Astrocyte of the hippocampus (primary cell): ENCODE results near the gene GAS1.

ENCODE experiments used
- DNase-seq: peaks from one replicate; pipeline ENCODE4 v3.0.0; 2011; ENCODE audit warnings: low read depth, low spot score

GAS1 gene, protein sequence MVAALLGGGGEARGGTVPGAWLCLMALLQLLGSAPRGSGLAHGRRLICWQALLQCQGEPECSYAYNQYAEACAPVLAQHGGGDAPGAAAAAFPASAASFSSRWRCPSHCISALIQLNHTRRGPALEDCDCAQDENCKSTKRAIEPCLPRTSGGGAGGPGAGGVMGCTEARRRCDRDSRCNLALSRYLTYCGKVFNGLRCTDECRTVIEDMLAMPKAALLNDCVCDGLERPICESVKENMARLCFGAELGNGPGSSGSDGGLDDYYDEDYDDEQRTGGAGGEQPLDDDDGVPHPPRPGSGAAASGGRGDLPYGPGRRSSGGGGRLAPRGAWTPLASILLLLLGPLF

DNA sequence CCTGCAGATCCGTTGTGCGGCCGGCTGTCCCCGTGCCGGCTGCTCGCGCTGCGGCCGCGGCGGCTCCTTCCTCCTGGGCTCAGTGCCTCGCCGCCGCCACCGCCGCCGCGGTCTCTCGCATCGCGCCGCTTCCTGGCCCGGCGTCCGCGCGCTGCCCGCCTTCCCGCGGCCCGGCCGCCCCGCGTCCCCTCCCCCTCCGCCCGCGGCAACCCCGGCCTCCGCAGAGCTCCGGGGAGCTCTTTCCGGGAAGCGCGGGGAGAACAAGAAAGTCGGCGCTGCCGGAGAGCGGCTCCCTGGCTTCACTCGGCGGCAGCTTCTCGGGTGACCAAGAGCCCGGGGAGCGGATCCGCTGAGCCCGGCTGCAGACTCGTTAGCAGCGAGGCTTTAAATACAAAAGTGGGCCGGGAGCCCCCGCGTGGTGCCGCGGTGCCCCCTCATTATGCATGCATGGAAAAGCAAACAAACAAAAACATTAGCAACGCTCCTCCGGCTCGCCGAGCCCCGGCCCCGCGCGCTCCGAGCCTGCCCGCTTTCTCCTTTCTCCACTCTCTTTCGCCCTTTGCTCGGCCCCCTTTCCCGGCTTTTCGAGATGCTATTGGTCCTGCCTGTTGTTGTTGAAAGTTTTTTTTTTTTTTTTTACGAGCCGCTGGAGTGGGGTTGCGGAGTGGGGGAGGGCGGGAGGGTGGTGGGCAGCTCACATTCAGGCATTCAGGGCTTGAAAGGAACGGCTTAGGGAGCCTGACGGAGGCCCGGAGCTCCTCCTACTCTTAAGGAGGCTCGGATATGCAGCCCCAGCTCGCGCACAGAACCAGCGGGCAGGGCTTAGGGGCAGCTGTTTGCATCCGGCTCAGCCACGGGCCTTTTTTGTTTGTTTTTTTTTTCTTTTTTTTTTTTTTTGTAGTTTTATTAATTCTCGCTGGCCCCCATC, at the start of gene GAS1:
GAS1 (minus strand) TSS at position 361 of the 928 bp plus-strand sequence. CDS start 727 bp downstream, outside the sequence.
- peak; percentile 96 for DNase-seq

DNA sequence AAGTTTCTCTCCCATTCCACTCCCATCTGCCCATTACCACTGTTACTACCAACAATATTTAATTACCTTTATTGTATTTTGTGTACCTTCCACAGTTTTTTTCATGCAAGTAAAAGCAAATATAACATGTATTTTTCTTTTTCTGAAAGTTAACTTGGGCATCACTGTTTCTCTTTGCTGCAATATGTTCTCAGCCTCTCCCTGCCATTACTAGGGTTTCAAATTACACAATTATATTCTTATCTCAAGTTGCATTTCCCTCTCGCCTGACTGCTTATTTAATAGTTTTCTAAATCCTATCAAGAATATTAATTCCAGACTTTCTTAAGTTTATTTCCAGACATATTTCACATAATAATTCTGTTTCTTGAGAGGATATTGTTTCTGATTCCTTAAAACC, 46.9 kb upstream of the GAS1 start:
- DNase-seq = no peak

DNA sequence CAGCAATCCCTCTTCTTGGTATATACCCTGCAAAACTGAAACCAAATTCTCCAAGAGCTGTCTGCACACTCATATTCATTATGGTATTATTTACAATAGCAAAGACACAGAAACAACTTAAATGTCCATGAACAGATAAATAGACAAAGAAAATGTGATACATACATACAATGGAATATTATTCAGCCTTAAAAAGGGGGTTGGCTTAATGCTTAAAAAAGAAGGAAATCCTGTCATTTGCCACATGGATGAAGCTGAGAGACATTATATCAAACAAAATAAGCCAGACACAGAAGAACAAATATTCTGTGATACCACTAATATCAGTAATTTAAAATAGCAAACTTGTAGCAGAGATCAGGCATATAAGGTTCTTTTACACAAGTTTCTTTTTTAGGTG, 46.5 kb upstream of the GAS1 start:
- no peak for DNase-seq

DNA sequence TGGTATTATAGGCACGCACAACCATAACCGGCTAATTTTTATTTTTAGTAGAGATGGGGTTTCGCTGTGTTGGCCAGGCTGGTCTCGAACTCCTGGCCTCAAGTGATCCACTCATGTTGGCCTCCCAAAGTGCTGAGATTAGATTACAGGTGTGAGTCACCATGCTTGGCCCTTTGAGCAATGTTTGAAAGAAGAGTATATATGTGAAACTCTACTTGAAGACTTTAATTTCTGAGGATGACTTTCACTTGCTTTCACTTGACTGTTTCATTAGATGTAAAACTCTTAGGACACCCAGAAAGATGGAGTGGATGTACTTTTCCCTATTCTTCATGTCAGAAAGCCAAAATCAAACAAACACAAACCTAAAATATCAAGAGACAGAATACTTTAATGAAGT, 43.8 kb upstream of the GAS1 start:
- no peak for DNase-seq

DNA sequence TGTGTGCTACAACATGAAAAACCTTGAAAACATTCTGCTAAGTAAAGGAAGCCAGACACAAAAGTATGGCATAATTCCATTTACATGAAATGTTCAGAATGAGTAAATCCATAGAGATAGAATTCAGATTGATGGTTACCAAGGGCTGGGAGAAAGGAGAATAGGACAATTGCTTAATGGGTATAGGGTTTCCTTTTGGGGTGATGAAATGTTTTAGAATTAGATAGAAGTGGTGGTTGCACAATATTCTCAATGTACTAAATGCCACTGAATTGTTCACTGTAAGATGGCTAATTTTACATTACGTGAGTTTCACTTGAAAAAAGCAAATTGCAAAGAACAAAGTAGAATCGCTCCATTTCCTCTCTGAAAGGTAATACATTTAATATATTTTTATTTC, 43.0 kb upstream of the GAS1 start:
- no peak for DNase-seq

DNA sequence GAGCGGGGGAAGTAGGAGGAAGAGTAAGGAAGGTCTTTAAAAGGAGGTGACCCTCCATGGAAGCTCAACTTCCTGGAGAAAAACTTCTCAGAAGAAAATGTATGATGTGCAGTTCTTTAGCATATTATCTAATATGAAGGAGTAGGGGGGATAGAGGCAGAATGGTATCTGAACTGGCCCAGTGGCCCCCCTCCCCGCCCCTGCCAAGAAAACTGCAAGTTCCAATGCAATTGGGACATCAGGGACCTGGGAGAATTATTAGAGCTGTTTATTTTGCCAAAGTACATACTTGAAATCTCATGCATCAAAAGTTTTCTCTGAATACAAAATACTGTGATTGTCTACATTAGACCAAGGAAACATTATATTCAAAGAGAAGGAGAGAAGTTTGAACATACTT, 40.6 kb upstream of the GAS1 start:
- no peak for DNase-seq

DNA sequence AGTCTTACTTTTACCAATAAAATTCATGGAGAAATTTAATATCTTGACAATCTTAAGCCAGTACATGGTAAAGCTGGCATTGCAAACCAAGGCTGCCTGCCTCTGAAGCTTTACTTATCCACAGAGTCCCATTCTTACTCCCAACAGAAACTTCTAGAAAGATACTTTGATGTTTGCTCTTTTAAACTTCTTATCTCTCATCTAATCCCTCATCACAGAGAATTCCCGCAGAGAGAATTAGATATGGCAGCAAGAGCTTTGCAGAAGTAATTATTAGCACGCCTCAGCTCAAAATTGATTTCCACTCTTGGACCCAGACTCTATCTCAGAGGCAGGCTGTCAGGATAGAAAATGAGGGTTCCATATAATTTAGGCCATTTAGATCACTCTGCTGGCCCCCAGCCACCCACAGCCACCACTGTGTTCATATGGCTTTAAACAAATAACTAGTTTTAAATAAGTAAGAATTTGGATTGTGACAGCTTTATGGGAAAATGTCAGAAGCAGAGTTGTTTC, 37.9 kb upstream of the GAS1 start:
- no peak for DNase-seq

DNA sequence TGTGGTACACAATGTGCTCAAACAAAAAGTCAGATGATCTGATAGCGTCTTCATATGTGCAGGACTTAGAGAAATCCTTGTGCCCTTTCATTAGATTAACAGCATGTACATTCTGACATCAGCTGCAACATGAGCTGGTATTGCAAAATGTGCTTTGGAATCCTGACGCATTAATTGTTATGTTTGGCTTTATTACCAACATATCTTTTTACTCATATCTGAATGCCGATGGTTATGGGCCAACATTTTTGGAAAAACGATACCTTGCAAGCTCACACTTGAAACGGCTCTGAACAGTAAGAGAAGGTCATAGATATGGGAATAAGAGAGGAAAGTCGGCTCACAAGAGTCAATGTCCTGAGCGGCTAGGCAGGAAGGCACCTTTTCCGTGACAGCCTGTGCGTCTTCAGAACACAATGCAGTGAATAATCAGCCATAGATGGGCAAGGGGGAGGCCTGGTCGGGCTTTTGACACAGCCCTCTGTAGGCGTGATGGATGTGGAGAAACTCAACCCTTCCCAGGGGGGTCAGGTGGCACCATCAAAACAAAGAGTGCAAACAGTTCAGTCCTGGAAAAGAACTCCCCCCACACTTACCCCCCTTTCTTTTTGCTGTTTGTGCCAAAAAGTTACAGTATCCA, 36.4 kb upstream of the GAS1 start:
- DNase-seq = peak; percentile 59

DNA sequence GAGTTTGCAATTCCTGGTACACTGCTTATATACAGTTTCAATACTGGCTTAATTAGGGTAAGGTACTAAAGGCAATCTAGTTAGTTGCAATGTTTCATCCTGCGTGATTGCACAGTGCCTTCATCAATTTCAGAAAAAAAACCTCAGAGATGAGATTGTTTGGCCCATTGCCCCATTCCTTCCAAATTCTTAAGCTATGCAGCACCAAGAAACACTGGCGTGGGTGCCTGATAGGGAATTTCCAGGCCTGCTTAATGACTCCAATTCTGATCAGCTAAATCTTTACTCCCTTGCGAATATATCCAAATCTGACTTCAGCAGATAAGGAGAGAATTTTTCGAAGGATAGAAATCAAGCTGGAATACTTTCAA, 35.9 kb upstream of the GAS1 start:
- peak; percentile 32 for DNase-seq

DNA sequence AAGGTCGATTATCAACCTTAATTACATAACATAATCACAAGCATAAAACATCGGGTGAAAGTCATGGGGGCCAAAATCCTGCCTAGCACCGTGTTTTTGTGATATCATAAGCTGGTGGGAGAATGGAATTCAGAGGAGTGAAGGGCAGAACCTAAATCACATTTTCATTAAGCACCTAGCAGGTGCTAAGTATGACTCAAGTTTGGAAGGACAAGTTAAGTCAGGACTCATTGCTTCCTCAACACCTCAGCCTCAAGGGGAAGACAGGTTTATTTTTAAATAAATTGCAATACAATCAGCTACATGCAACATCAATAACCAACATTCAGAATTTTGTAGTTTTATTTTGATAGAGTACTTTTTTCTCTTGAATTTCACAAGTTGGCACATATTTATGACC, 33.5 kb upstream of the GAS1 start:
- DNase-seq = no peak

DNA sequence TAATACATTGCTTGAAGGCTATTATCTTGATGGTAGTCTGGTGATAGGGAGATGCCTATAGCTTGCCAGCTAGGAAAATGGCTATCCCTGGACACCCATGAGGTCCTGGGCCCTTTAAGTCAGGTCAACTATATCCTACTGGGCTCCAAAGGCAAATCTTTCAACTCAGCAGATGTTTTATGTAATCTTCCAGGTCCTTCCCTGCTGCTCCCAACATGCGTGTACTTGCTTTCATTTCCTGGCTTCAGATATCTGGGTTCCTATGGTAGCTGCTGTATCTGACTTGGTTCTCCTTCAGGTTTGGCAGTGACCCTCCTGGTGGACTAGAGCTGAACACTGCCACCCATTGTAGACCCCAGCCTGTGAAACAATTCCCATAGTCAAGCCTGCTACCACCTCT, 32.4 kb upstream of the GAS1 start:
- DNase-seq = no peak

DNA sequence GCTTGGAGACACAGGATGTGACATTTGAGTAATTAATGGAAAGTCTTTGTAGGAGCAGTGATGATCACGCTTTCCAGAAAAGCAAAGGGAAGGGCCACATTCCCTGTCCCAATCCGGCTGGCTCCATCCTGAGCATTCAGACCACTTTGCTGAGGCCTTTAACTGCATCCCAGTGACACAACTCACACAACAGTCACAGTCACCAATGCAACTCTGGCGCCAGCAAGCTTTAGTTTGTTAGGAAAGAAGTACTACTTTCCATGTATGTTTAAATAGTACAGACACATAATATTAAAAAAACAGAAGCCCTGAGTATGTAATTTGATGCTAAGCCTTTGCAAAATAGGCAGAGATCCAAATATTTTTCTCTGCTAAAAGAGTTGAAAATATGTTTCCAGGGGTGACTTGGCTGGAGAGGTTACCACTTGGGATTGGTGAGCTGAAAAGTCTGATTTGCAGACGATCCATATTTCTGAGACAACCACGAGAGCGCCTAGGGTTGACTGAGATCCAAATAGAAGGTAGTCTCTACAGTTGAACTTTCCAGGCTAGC, 31.7 kb upstream of the GAS1 start:
- DNase-seq = no peak

DNA sequence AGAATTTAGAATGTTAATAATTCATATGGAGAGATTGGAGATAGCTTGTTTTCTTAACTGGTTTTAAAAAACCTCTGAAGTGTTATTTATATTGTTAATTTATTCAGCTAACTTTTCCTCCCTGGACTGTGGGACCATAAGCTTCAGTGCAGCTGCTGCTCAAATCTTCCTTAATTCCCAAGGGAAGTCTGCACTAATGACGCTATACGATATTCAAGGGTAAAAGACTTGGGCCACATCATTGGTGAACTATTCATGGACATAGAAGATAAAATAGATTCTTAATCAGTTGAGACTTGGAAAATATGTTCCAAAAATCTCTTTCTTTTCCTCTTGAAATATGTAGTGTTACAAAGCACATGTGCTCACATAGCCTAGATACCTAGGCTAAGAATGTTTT, 31.1 kb upstream of the GAS1 start:
- no peak for DNase-seq

DNA sequence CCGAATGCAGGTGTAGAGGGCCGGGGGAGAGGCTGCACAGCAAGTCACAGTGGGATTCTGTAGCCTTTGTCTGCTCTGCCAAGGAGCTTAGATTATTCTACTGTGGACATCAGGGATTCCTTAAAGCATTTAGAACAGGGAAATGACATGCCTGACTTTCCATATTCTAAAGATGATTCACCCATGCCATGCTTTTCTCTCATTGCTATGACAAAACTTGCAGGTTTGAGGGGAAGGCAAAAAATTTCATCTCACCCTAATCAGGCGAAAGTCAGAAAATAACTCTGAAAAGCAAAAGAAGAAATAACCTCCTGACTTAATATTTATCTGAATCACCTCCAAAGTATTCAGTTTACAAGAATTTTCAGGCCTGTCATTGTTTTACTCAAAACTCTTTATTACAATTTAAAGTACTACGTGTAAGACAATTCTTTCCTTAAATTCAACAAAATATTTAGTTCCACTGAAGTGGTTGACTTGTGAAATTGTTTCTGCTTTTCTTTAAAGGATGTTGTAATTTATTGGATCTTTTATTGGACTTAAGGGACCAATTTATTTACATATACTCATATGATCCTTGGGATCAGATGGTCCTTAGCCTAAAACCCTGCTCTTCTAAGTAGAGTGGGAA, 30.0 kb upstream of the GAS1 start:
- DNase-seq = no peak

DNA sequence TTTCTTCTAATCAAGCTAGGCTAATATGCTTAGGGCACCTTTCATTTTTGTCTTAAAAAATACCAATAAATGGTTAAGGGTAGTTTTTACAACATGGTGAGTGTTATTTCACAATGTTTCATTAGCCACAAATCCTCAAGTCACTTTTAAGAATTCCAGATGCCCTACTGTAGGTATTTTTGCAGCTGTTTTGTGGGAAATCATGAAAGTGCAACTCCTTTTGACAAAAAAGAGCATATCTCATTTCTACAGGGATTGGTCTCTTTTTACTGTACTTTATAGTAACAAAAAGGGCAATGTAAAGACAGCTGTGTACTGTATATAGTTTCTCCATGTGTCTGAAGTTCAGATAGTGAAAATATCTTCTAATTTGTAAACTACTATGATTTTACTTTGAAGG, 28.3 kb upstream of the GAS1 start:
- no peak for DNase-seq

DNA sequence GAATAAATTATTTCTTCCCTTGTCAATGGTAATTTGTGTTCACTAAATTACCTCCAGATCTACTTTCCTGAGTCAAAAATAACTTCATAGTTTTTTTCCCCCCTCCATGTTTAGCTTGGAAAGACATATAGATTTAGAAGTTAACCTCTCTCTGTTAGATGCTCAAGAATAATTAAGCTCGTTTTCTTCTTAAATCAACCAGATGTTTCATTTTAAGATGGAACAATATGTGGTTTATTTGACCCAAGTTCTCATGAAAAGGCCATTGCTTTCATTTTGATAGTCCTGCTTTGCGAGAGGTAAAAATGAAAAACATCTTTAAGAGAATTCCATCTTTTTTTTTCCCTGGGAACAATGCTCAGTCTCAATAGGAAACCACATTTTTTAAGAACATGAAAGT, 27.7 kb upstream of the GAS1 start:
- DNase-seq = no peak

DNA sequence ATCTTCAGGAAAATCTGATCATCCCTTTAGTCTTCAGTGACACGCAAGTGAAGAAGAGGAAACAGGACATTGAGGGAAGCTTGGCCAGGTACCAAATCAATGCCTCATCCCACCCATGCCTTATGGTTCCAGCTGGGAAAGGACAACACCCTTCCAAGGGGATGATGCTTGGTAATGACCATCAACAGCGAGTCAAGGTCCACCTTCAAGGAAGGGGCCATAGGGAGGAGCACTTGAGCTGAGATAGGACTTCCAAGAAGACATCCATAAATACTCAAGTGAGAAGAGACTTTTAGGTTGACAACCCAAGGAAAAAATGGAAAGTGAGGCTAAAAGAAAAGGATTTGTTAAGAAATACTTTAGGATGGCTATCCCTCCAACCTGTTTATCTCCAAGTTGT, 27.1 kb upstream of the GAS1 start:
- DNase-seq = no peak

DNA sequence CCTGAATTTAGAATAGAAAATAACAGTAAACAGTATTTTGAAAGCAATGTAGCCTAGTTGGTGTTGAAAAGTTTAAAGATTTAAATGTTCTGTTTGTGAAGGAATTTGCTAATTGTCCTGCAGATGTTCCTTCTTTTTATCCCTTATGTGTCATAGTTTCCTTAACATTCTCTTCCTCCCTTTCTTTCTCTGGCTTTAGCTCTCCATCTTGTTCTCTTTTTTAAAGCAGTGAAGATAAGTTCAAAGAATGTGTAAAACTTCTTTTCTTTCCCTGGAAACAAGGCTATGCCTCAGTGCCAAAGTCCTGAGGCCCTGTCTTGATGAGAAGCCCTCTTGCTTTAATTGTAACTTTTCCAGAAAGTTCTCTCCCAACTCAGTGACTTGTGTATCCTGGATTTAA, 24.4 kb upstream of the GAS1 start:
- DNase-seq = no peak

DNA sequence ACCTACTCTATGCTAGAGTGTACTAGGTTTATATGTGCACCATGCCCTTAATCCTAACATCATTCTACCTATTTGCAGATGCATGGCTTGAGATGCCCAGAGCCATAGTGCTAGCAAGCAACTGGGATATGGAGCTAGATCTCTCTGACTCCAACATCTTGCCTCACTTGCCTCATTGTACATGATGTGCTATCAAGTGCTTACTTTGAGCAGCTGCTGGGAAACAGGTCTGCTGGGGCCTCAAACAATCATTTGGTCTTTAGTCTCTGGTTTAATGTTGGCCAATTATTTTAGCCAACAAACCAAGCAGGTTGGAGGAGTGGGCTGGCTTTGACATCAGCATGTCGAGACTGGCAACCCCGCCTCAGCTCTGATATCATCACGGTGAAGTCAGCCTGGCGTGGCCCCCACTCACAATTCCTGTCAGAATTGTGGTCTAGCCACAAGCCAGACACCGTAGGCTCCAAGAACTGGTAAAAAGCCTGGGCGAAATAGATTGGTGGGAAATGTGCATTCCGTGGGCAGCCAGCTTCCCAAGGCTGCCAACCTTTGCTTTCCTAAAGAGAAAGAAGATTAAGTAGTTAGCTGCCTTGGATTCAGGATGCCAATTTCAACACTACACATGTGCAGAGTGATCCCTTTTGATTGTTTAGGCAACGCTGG, 21.1 kb upstream of the GAS1 start:
- peak; percentile 96 for DNase-seq

DNA sequence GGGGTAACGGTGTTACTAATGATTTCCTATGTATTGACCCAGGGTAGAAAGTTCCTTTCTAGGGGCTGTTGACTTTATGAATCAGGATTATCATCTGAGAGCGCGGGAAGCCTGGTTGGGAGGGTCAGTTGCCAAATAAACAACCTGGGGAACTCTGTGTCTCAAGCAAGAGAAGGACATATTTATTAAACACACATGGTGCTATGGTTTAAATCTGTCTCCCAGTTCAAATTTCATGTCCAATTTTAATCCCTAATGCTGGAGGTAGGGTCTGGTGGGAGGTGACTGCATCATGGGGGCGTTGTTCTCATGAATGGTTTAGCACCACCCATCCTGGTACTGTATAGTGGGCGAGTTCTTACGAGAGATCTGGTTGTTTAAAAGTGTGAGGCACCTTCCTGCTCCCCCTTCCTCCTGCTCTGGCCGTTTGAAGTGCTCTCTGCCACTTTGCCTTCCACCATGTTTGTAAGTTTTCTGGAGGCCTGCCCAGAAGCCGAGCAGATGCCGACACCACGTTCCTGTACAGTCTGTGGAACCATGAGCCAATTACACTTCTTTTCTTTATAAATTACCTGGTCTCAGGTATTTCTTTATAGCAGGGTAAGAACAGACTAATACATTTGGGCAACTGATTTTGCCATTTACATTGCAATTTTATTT, 19.7 kb upstream of the GAS1 start:
- no peak for DNase-seq
